GM12891 (cell line): ENCODE results near the gene GNAQ.

Experiments
- PAX5 ChIP-seq: IDR thresholded peaks from 2 replicates; pipeline ENCODE4 v1.6.1; 2011; ENCODE audit warnings: low read length, moderate library complexity, mild to moderate bottlenecking; ENCODE audit not compliant: insufficient read depth, severe bottlenecking
- POLR2A ChIP-seq: IDR thresholded peaks from 2 replicates; pipeline ENCODE4 v1.6.1; 2011; ENCODE audit warnings: low read depth, low read length, control low read depth
- POLR2AphosphoS5 ChIP-seq: IDR thresholded peaks from 2 replicates; pipeline ENCODE4 v1.6.1; 2011; ENCODE audit warnings: low read depth, low read length, control low read depth
- SPI1 ChIP-seq: IDR thresholded peaks from 2 replicates; pipeline ENCODE4 v1.6.1; 2011; ENCODE audit warnings: low read depth, low read length, control low read depth
- TAF1 ChIP-seq: IDR thresholded peaks from 2 replicates; pipeline ENCODE4 v1.6.1; 2011; ENCODE audit warnings: low read depth, low read length, control low read depth

GRCh38 chr9:77747163-77747562, 284.4 kb downstream of the GNAQ start:
- TF ChIP-seq POLR2A (no peak), TAF1 (no peak), POLR2AphosphoS5 (no peak), SPI1 (no peak), PAX5 (no peak)
